Fibroblast of lung (primary cell): ENCODE measurements around the gene ACTG1. TPM values are rescaled to one million over a fixed set of nuclear protein-coding genes. Genes with fewer than 3 reads are reported as not detected.

Source experiments
- DNase-seq, 2 donors: peaks; one replicate each; pipeline versions ENCODE4 v3.0.0 to v3.0.0-alpha.2; 2010; ENCODE audit warnings: low read depth in 2 of 2
- H2AFZ ChIP-seq: 2 replicates; pipeline ENCODE4 v1.5.1; 2012; ENCODE audit warnings: low read length, control low read depth, inconsistent platforms
- H3K27ac ChIP-seq: 2 replicates; pipeline ENCODE4 v1.5.1; 2011; ENCODE audit warnings: low read length, control low read depth; ENCODE audit not compliant: insufficient read depth
- H3K27me3 ChIP-seq: 2 replicates; pipeline ENCODE4 v1.5.1; 2011; ENCODE audit warnings: mild to moderate bottlenecking, low read length; ENCODE audit not compliant: control insufficient read depth, insufficient read depth
- H3K36me3 ChIP-seq: 2 replicates; pipeline ENCODE4 v1.5.1; 2011; ENCODE audit warnings: low read length; ENCODE audit not compliant: control insufficient read depth, insufficient read depth
- H3K4me1 ChIP-seq: 2 replicates; pipeline ENCODE4 v1.5.1; 2011; ENCODE audit warnings: low read length; ENCODE audit not compliant: control insufficient read depth, insufficient read depth; ENCODE audit errors: extremely low read depth
- H3K4me2 ChIP-seq: 2 replicates; pipeline ENCODE4 v1.5.1; 2011; ENCODE audit warnings: low read length, control low read depth; ENCODE audit not compliant: insufficient read depth; ENCODE audit errors: extremely low read depth
- H3K4me3 ChIP-seq, 4 experiments: fragments of 200-600 bp in 1 of 4; sonication (generic) in 1 of 4; replicated peaks in 1 of 4; 2 replicates each; pipeline ENCODE4 v1.5.1; 2011 to 2016; ENCODE audit warnings: low read length in 4 of 4, low read depth in 3 of 4, mild to moderate bottlenecking in 3 of 4, control low read depth in 2 of 4, inconsistent platforms in 1 of 4, mixed read lengths in 1 of 4; ENCODE audit not compliant: insufficient read depth in 1 of 4; ENCODE audit errors: control extremely low read depth in 1 of 4
- H3K79me2 ChIP-seq: 2 replicates; pipeline ENCODE4 v1.5.1; 2012; ENCODE audit warnings: mild to moderate bottlenecking, low read length, inconsistent platforms; ENCODE audit not compliant: control insufficient read depth, insufficient read depth
- H3K9ac ChIP-seq: 2 replicates; pipeline ENCODE4 v1.5.1; 2011; ENCODE audit warnings: mild to moderate bottlenecking, low read length, control low read depth; ENCODE audit not compliant: insufficient read depth
- H3K9me3 ChIP-seq: 2 replicates; pipeline ENCODE4 v1.5.1; 2012; ENCODE audit warnings: low read depth, low read length; ENCODE audit not compliant: control insufficient read depth, insufficient read depth
- H4K20me1 ChIP-seq: 2 replicates; pipeline ENCODE4 v1.5.1; 2011; ENCODE audit warnings: low read length; ENCODE audit not compliant: control insufficient read depth, insufficient read depth; ENCODE audit errors: extremely low read depth
- CTCF ChIP-seq, 2 donors: IDR thresholded peaks in 1 of 2; conservative IDR thresholded peaks in 1 of 2; 1 replicate in 1 of 2; 2 replicates in 1 of 2; pipeline ENCODE4 v1.5.1; 2011 to 2012; ENCODE audit warnings: low read length in 2 of 2, control low read depth in 1 of 2, inconsistent platforms in 1 of 2, low read depth in 1 of 2, mild to moderate bottlenecking in 1 of 2
- EZH2 ChIP-seq: IDR thresholded peaks from 2 replicates; pipeline ENCODE4 v1.5.1; 2012; ENCODE audit warnings: low read length, control low read depth, mild to moderate bottlenecking; ENCODE audit errors: missing control alignments
- polyA plus RNA-seq, 2 donors: library from polyadenylated mRNA; depleted of rRNA in 1 of 2; stranded (reverse) in 1 of 2; unstranded in 1 of 2; fragments of >200 nt; gene quantifications; 2 replicates each; pipeline ENCODE4 v1.2.1, GENCODE V29; 2011 to 2012; ENCODE audit warnings: missing spikeins in 1 of 2
- total RNA-seq: library from RNA; depleted of rRNA; stranded (reverse); fragments of >200 nt; gene quantifications from 2 replicates; pipeline ENCODE4 v1.2.1, GENCODE V29; 2014

The ACTG1 gene
- total and polyA plus RNA-seq, 2 donors (not counting 1 experiment from before 2014, with no cell fraction given) = 5,538 to 8,446 TPM

- H3K4me1 ChIP-seq = no peaks in the 10 kb centered on the region
- no peak overlapping the region for H2AFZ ChIP-seq
- no peaks in the 10 kb centered on the region for H4K20me1 ChIP-seq
- H3K27me3 ChIP-seq = no peaks in the 10 kb centered on the region
- H3K4me2 ChIP-seq = no peak overlapping the region
- no peak overlapping the region for H3K27ac ChIP-seq
- no peak overlapping the region for H3K9ac ChIP-seq
- no peak for DNase-seq
- no peaks in the 10 kb centered on the region for H3K9me3 ChIP-seq
- no peak for TF ChIP-seq CTCF (conservative IDR thresholded peaks at IDR 0.05 in 1 of 2, IDR thresholded peaks at IDR 0.05 in 1 of 2; ENCODE audit: low read depth in 1 of 2, low read length in 2 of 2)
- no peak for TF ChIP-seq EZH2
- H3K36me3 ChIP-seq = no peaks in the 10 kb centered on the region
- no peaks in the 10 kb centered on the region for H3K79me2 ChIP-seq
- no peak overlapping the region for H3K4me3 ChIP-seq
These were observed 16.8 kb upstream of the ACTG1 start for GRCh38 chr17:81529437-81529803.

- no peak for TF ChIP-seq EZH2
- TF ChIP-seq CTCF (conservative IDR thresholded peaks at IDR 0.05 in 1 of 2, IDR thresholded peaks at IDR 0.05 in 1 of 2; ENCODE audit: low read depth in 1 of 2, low read length in 2 of 2) = no peak
- Histone ChIP-seq H3K27me3 (peaks cover 4% of the 10 kb centered on the region), H3K9me3 (no peaks in the 10 kb centered on the region), H2AFZ (no peak overlapping the region), H3K79me2 (no peaks in the 10 kb centered on the region), H3K27ac (no peak overlapping the region), H3K4me3 (no peak overlapping the region), H3K4me1 (no peaks in the 10 kb centered on the region), H3K9ac (no peak overlapping the region), H3K36me3 (no peaks in the 10 kb centered on the region), H4K20me1 (no peaks in the 10 kb centered on the region), H3K4me2 (no peak overlapping the region)
- no peak for DNase-seq
These were observed 16.2 kb upstream of the ACTG1 start for GRCh38 chr17:81528651-81529436.

GRCh38 chr17:81528384-81528650 is 15.7 kb upstream of the ACTG1 start:
- H4K20me1 ChIP-seq = no peaks in the 10 kb centered on the region
- no peak overlapping the region for H2AFZ ChIP-seq
- no peaks in the 10 kb centered on the region for H3K9me3 ChIP-seq
- no peak overlapping the region for H3K27ac ChIP-seq
- no peak overlapping the region for H3K9ac ChIP-seq
- peaks cover 2% of the 10 kb centered on the region for H3K4me1 ChIP-seq
- no peak overlapping the region for H3K4me3 ChIP-seq
- no peak for TF ChIP-seq EZH2
- H3K27me3 ChIP-seq = peaks cover 4% of the 10 kb centered on the region
- H3K36me3 ChIP-seq = no peaks in the 10 kb centered on the region
- DNase-seq = no peak
- no peaks in the 10 kb centered on the region for H3K79me2 ChIP-seq
- H3K4me2 ChIP-seq = no peak overlapping the region
